ENCODE results near the gene MIER2.
"Not testable (repeated sequence)": the region's sequence is repeated elsewhere in the genome, so short reads cannot be mapped to it uniquely, and the experiment has no call there.

Gene MIER2

GRCh38 chr19:362154-362553 lies 17.6 kb upstream of the MIER2 start:
- DNase-seq (ENCODE audit: low spot score): no peak

GRCh38 chr19:359653-359925 lies 15.0 kb upstream of the MIER2 start:
- DNase-seq (ENCODE audit: low spot score): no peak

DNA sequence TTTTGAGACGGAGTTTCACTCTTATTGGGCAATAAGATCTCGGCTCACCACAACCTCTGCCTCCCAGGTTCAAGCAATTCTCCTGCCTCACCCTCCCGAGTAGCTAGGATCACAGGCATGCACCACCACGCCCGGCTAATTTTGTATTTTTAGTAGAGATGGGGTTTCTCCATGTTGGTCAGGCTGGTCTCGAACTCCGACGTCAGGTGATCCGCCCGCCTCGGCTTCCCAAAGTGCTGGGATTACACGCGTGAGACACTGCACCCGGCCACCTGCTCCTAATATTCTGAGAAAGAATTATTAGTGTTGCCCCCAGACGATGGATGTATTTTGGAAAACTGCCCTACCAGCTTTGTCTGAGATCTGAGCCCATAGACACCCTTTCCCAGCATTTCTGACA lies 10.9 kb upstream of the MIER2 start:
- not testable (repeated sequence) for DNase-seq (ENCODE audit: low spot score)

DNA sequence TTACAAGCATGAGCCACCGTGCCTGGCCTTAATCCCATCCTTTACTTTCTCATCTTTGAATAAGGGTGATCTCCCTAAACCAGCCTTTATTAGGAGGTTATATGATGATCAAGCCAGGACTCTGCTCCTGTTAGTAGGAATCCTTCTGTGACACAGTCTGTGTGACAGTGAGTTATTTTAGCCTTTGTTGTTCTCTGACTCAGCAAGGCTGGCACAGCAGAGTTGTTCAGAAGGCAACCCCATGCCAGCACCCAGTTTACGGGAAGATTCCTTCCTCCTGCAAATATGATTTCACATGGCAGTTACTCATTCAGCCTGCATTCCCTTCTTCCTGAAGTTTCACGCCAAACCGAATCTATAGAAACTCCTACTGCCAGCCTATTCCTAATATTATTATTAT lies 10.5 kb upstream of the MIER2 start:
- no peak for DNase-seq (ENCODE audit: low spot score)

DNA sequence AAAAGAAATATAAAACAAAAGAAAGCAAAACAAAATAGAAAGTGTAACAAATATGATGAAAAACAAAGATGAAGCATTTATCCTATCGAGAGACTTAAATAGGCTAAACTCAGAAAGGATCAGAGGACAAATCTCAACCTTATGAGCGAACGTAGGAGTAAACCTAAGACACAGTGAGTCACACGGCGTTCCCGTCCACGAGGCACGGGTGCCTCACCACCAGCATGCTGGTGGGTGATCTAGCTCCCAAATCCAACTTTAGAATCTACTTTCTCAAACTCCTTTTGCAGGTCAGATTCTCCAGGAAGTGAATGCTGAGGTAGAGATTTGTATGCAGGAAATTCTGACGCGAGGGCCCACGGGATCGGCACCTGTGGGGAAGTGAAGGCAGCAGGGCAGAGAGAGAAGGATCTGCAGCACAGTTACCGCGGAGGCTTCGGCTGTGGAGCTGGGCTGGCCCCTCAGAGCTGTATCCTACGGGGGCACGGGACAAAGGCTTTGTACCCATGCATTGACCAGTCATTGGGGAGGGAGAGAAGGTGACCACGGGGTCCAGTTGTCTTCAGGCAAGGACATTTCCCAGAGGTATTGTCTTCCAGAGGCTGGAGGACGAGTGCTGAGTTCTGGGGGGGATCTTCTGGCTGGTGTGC lies 7.5 kb upstream of the MIER2 start:
- no peak for DNase-seq (ENCODE audit: low spot score)

- DNase-seq (ENCODE audit: low spot score): no peak
Observed at GRCh38 chr19:347946-348861, 3.6 kb upstream of the MIER2 start.

DNA sequence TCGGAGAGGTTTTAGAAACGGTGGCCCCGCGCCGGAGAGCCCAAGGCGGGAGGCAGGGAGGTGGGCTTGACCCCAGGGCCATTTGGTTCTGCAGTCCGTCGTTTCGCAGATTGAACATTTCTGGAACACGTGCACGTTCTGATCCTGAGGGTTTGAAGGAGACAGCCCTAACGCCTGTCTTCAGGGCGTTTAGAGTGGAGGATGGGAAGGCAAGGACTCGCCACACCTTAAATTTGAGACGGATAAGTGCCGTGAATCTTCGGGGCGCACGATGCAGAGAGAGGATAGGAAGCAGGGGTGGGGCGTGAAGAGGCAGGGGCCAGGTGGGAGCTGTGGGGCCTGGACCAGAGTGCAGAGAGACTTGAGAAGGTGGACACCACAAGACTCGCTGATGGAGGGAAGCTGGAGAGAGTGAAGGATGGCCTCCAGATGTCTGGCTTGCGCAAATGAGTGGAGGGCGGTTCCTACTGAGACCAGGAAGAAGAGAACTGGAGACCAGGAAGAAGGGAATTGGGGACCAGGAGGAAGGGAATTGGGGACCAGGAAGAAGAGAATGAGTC lies 804 bp upstream of the MIER2 start:
- no peak for DNase-seq (ENCODE audit: low spot score)

DNA sequence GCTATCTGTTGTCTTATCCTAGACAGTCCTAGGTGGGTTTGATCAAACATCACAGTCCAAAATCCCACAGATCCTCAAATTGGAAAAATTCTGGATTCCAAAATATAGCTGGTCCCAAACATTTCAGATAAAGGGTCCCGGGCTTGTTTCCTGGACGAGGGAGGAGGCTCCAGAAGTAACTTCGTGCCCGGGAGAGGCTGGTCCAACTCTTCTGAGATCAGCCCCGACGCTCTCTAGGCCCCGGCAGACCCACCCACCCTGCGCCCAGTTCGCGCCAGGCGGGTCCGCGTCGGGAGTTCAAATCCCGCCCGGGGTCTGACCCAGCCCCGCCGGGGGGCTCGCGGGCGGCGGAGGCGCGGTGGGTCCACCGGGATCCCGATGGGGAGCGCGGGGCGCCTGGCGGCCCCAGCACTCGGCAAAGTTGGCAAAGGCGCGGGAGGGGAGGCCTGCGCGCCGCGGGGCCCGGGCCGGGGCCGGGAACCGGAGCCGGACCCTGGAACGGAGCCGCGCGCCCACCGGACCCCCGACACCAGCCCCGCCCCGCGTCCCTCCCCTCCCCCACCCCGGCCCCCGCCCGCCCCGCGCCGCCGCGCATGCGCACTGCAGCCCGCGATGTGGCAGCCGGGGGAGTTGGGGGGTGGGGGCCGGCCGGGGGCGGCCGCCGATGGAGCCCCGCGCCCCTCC lies 513 bp downstream of the MIER2 start:
- DNase-seq (ENCODE audit: low spot score): no peak

GRCh38 chr19:343451-343931 lies 1.1 kb downstream of the MIER2 start:
- no peak for DNase-seq (ENCODE audit: low spot score)

DNA sequence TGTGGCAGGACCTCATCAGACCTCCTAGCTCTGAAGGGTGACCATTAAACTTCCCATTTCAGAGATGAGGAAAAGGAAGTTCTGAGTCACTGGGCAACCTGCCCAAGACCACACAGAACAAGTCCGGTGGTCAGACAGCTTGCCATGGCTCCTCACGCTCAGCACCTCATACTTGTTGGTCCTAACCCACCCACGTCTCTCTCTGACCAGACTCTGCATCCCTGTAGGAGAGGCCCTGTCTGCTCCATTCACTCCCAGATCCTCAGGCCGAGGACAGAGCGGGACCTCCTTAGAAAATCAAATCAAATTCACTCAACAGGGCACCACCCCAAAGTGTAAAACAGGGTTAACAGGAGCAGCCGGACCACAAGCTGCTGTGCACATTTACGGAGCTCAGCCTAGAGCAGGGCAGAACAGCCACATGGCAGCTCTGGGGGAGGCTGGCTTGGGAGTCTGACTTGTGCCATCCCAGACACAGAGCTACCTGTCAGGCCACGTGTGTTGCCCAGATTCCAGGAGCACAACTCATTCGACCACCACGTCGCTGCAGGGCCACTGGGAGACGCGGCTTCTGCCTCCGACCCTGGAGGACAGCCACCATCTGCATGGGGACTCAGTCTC lies 1.7 kb downstream of the MIER2 start:
- DNase-seq (ENCODE audit: low spot score): no peak

GRCh38 chr19:342128-342455 lies 2.5 kb downstream of the MIER2 start:
- no peak for DNase-seq (ENCODE audit: low spot score)

- no peak for DNase-seq (ENCODE audit: low spot score)
Observed at GRCh38 chr19:341386-342127, 3.0 kb downstream of the MIER2 start.

DNA sequence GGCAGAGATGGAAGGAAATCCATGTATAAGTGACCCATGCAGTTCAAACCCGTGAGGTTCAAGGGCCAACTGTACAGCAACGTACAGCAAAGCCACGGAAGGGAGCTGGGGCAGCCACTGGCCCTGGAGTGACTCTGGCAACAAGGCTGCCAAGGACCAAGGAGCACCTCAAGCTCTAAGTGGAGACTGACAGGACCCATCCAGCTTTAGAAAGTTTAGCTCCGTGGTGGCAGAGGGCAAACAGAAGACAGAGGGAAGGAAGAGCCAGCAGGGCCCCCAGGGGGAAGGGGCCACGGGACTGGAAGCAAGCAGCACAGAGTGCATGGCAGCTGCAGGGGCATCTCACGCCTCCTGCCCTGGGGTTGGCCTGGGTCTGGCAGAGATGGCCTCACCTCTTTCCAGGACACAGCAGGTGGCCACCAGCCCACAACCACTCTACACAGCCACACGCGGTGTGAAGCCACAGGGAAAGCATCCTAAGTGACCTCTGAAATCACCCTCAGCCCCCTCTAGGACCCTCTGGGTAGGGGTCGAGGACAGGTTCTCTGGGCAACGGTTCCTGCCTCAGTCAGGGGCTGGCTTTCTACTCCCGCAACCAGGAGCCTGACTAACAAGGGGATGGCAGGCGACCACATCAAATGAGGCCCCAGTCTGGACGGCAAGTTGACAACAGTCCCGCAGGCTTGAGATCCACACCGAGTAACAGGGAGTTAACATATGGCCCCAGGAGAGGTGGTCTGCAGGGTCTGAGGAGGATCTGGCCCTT lies 3.8 kb downstream of the MIER2 start:
- no peak for DNase-seq (ENCODE audit: low spot score)

- no peak for DNase-seq (ENCODE audit: low spot score)
Observed at GRCh38 chr19:339262-339887, 5.2 kb downstream of the MIER2 start.

GRCh38 chr19:338421-338820 lies 6.2 kb downstream of the MIER2 start:
- DNase-seq (ENCODE audit: low spot score): no peak

- no peak for DNase-seq (ENCODE audit: low spot score)
Observed at GRCh38 chr19:336067-336614, 8.5 kb downstream of the MIER2 start.

- no peak for DNase-seq (ENCODE audit: low spot score)
Observed at GRCh38 chr19:335486-336066, 9.0 kb downstream of the MIER2 start.

DNA sequence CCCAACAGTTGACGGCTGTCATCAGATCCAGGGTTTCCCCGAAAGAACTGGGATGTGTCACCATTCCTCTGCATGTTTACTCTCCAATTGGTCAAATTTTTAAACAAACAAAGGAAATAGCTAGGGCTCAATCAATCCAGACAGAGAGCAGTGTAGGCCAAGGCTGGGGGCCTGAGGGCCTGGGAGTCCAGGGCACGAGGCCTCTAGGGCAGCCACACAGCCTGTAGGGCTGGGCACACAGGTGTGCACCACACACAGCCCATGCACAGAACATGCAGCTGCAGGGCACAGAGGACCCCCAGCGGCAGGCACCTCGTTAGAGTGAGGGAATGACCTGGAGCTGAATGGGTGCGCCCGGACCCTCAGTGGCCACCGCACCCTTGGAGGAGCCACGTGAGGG lies 9.5 kb downstream of the MIER2 start:
- no peak for DNase-seq (ENCODE audit: low spot score)

- no peak for DNase-seq (ENCODE audit: low spot score)
Observed at GRCh38 chr19:334296-335071, 10.1 kb downstream of the MIER2 start.

All from hematopoietic multipotent progenitor cell treated with erythropoietin and hydrocortisone succinate and interleukin-3 and kit ligand, for 17 days (in vitro differentiated cells).